Measurements from ENCODE around the gene COQ8B.

GRCh38 chr19:40693150-40693788, 23.4 kb downstream of the COQ8B start:
- TF ChIP-seq POLR2AphosphoS5 (IDR thresholded peaks at IDR 0.05) (no peak), CTCF (IDR thresholded peaks at IDR 0.05) (no peak), EP300 (IDR thresholded peaks at IDR 0.05) (no peak)

Measured in sigmoid colon (tissue), 4 donors.